GM12872 (cell line): ENCODE measurements around the gene SGSM1.

ENCODE experiments used
- CTCF ChIP-seq: IDR thresholded peaks from 3 replicates; pipeline ENCODE4 v1.5.1; 2011; ENCODE audit warnings: low read depth, mild to moderate bottlenecking, low read length, moderate library complexity; ENCODE audit not compliant: insufficient read depth

Gene SGSM1

GRCh38 chr22:24883432-24883831, 77.4 kb downstream of the SGSM1 start:
- TF ChIP-seq CTCF = no peak

GRCh38 chr22:24887260-24887659, 81.2 kb downstream of the SGSM1 start:
- no peak for TF ChIP-seq CTCF

DNA sequence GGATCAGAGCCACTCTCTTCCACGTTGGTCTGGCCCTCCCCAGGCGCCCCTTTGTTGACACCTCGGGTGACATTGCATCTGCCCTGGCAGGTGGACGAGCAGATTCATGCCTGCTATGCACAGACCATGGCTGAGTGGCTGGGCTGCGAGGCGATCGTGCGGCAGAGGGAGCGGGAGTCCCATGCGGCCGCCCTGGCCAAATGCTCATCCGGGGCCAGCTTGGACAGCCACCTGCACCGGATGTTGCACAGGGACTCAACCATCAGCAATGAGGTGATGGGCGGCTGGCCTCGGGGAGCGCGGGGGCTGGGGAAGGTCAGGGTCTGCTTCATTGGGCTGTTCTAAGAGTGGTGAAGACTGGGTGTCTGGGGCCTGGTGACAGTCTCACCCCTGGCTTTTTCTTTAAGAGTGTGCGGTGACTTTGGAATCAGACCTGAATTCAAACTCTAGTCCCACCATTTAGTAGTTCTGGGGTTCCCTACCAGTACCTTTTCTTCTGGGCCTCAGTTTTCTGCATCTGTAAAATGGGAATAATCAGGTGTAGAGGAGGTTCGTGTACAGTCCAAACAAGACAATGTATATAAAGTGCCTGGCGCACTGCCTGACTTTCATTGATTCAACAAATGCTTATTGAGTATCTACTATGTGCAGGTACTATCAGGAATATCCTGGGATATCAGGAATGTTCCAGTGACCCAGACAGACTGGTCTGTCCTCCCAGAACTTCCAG, 87.5 kb downstream of the SGSM1 start:
- no peak for TF ChIP-seq CTCF

DNA sequence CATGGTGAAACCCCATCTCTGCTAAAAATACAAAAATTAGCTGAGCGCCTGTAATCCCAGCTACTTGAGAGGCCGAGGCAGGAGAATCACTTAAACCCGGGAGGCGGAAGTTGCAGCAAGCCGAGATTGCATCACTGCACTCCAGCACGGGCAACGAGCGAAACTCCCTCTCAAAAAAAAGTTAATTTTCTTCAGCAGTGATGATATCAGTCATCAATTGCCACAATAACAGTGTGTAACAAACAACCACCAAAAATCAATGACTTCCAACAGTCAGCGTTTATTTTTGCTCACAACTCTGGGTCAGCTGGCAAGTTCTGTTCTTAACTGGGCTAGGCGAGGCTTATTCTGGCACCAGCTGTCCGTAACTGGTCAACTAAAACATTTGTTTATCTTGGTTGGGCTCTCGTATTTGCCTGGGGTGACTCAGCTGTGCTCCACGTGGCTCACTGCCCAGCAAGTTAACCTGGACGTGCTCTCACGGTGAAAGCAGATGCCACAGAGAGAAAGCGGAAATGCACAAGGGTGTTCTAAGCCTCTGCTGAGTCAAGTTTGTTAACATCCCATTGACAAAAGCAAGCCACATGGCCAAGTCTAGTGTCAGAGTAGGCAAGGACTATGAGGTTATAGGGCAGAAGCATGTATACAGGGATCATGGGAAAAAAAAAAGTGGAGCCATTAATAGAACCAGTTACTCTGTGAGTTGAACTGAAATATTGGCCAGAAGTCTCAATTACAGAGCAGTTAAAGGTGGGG, 88.4 kb downstream of the SGSM1 start:
- no peak for TF ChIP-seq CTCF

GRCh38 chr22:24894998-24895397, 89.0 kb downstream of the SGSM1 start:
- TF ChIP-seq CTCF = no peak

DNA sequence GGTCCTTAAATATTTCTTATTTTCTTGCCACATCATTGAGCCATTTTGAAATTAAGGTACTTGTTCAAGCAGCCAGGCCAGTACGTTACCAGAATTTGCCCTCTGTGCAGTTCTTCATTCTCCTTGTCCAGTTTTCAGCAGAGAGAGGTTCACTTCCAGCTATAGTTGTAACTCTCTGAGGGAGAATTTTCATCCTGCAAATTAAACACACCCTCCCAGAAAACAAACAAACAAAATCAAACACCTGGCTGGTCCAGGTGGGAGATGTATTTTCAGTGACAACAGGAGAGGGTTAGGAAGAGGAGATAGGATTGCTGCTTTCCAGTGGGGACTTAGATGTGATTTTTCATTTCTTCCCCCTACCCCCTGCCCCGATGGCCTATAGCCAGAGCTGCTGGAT, 95.4 kb downstream of the SGSM1 start:
- TF ChIP-seq CTCF = no peak

DNA sequence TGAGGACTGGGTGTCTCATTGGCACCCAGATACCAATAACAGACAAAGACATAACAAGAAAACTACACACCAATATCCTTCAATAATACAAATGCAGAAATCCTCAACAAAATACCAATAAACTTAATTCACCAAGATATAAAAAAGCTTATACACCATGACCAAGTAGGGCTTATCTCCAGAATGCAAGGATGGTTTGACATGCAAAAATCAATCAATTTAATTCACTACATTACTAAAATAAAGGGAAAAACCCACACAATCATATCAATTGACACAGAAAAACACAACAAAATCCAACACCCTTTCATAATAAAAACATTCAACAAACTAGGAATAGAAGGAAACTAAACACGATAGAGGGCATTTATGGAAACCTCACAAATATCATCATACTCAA, 99.9 kb downstream of the SGSM1 start:
- no peak for TF ChIP-seq CTCF
